ENCODE data around the gene RPAP2.

DNA sequence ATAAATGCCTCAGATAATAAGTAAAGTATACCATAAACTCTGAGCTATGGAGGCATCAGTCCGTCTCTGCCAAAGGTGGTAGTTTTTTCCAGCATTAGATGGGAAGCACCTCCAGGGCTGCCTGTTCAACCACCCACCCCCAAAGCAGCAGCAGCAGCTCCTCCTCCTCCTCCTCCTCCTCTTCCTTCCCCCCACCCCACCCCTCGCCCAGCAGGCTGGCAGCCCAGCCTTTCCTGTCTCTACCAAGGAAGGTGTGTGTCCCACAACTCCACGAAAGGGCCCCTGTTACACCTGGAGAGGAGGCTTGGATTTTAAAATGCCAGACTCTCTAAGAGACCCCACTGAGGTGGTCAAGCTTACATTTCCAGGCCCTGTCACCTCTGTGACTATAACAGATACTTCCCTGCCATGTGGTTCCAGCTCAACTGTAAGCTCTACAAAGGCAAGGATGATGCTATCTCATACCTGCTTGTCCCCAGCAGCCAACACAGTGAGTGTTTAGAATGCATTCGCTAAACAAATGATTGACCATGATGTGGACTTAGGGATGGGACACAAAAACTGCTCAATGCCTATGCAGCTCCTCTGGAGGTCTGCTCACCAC lies 111.2 kb downstream of the RPAP2 start:
- no peak for TF ChIP-seq POLR2A (IDR thresholded peaks at IDR 0.05; ENCODE audit: low read depth, low read length)
- no peak for TF ChIP-seq HDGF (IDR thresholded peaks at IDR 0.05)
- no peak for TF ChIP-seq KLF5 (IDR thresholded peaks at IDR 0.05; ENCODE audit: partially characterized antibody)
- no peak for TF ChIP-seq ESRRA (IDR thresholded peaks at IDR 0.05; ENCODE audit: low read length)
- TF ChIP-seq ZZZ3 (IDR thresholded peaks at IDR 0.05; ENCODE audit: control insufficient read depth, insufficient read length, low read depth): no peak
- TF ChIP-seq, protein P1, sequence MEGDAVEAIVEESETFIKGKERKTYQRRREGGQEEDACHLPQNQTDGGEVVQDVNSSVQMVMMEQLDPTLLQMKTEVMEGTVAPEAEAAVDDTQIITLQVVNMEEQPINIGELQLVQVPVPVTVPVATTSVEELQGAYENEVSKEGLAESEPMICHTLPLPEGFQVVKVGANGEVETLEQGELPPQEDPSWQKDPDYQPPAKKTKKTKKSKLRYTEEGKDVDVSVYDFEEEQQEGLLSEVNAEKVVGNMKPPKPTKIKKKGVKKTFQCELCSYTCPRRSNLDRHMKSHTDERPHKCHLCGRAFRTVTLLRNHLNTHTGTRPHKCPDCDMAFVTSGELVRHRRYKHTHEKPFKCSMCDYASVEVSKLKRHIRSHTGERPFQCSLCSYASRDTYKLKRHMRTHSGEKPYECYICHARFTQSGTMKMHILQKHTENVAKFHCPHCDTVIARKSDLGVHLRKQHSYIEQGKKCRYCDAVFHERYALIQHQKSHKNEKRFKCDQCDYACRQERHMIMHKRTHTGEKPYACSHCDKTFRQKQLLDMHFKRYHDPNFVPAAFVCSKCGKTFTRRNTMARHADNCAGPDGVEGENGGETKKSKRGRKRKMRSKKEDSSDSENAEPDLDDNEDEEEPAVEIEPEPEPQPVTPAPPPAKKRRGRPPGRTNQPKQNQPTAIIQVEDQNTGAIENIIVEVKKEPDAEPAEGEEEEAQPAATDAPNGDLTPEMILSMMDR (IDR thresholded peaks at IDR 0.05 in 2 of 3, conservative IDR thresholded peaks at IDR 0.05 in 1 of 3; ENCODE audit: control insufficient read depth in 2 of 3, extremely low read depth in 1 of 3, insufficient read depth in 1 of 3, low read depth in 3 of 3, low read length in 3 of 3): no peak
- no peak for TF ChIP-seq SUPT20H (IDR thresholded peaks at IDR 0.05; ENCODE audit: borderline replicate concordance, control insufficient read depth, low read depth, low read length)
- no peak for TF ChIP-seq CHD2 (IDR thresholded peaks at IDR 0.05; ENCODE audit: borderline replicate concordance, low read depth, low read length)
- TF ChIP-seq ZNF207 (IDR thresholded peaks at IDR 0.05; ENCODE audit: borderline replicate concordance): no peak
- TF ChIP-seq ZSCAN29 (IDR thresholded peaks at IDR 0.05): no peak
- no peak for TF ChIP-seq BCL11A (IDR thresholded peaks at IDR 0.05; ENCODE audit: low read depth, low read length)
- TF ChIP-seq, protein P2, sequence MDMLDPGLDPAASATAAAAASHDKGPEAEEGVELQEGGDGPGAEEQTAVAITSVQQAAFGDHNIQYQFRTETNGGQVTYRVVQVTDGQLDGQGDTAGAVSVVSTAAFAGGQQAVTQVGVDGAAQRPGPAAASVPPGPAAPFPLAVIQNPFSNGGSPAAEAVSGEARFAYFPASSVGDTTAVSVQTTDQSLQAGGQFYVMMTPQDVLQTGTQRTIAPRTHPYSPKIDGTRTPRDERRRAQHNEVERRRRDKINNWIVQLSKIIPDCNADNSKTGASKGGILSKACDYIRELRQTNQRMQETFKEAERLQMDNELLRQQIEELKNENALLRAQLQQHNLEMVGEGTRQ (IDR thresholded peaks at IDR 0.05; ENCODE audit: borderline replicate concordance, low read depth, low read length): no peak
